Measurements from ENCODE around the gene AKAP13. TPM values are rescaled to one million over a fixed set of nuclear protein-coding genes. Genes with fewer than 3 reads are reported as not detected.

The AKAP13 gene
- total RNA-seq, 1 donor from 2014 or later = 114 TPM

- TF ChIP-seq CTCF (IDR thresholded peaks at IDR 0.05; ENCODE audit: unreplicated experiment) = no peak
- Mint-ChIP-seq H3K36me3 (ENCODE audit: insufficient read depth) (no peaks in the 10 kb centered on the region), H3K27ac (no peak overlapping the region), H3K4me3 (ENCODE audit: low read depth) (no peak overlapping the region), H3K9me3 (ENCODE audit: low read depth) (no peaks in the 10 kb centered on the region), H3K27me3 (no peaks in the 10 kb centered on the region), H3K4me1 (ENCODE audit: low read depth) (peaks cover 49% of the 10 kb centered on the region)
- DNase-seq (ENCODE audit: low spot score, unreplicated experiment) = no peak
Measured at GRCh38 chr15:85474700-85475316, 94.4 kb downstream of the AKAP13 start.

GRCh38 chr15:85475317-85475701 is 94.9 kb downstream of the AKAP13 start:
- H3K27me3 Mint-ChIP-seq = no peaks in the 10 kb centered on the region
- no peak for DNase-seq (ENCODE audit: low spot score, unreplicated experiment)
- no peak overlapping the region for H3K27ac Mint-ChIP-seq
- TF ChIP-seq CTCF (IDR thresholded peaks at IDR 0.05; ENCODE audit: unreplicated experiment) = no peak
- H3K4me3 Mint-ChIP-seq (ENCODE audit: low read depth) = no peak overlapping the region
- H3K36me3 Mint-ChIP-seq (ENCODE audit: insufficient read depth) = no peaks in the 10 kb centered on the region
- no peaks in the 10 kb centered on the region for H3K9me3 Mint-ChIP-seq (ENCODE audit: low read depth)
- peaks cover 47% of the 10 kb centered on the region for H3K4me1 Mint-ChIP-seq (ENCODE audit: low read depth)

GRCh38 chr15:85475711-85476110 is 95.3 kb downstream of the AKAP13 start:
- H3K27me3 Mint-ChIP-seq = no peaks in the 10 kb centered on the region
- DNase-seq (ENCODE audit: low spot score, unreplicated experiment) = no peak
- no peaks in the 10 kb centered on the region for H3K9me3 Mint-ChIP-seq (ENCODE audit: low read depth)
- no peaks in the 10 kb centered on the region for H3K36me3 Mint-ChIP-seq (ENCODE audit: insufficient read depth)
- H3K4me1 Mint-ChIP-seq (ENCODE audit: low read depth) = peaks cover 43% of the 10 kb centered on the region
- no peak for TF ChIP-seq CTCF (IDR thresholded peaks at IDR 0.05; ENCODE audit: unreplicated experiment)
- H3K27ac Mint-ChIP-seq = no peak overlapping the region
- no peak overlapping the region for H3K4me3 Mint-ChIP-seq (ENCODE audit: low read depth)

GRCh38 chr15:85477061-85477460 is 96.7 kb downstream of the AKAP13 start:
- no peak for DNase-seq (ENCODE audit: low spot score, unreplicated experiment)
- no peak for TF ChIP-seq CTCF (IDR thresholded peaks at IDR 0.05; ENCODE audit: unreplicated experiment)
- H3K4me3 Mint-ChIP-seq (ENCODE audit: low read depth) = no peak overlapping the region
- no peaks in the 10 kb centered on the region for H3K9me3 Mint-ChIP-seq (ENCODE audit: low read depth)
- H3K36me3 Mint-ChIP-seq (ENCODE audit: insufficient read depth) = no peaks in the 10 kb centered on the region
- H3K27ac Mint-ChIP-seq = no peak overlapping the region
- H3K4me1 Mint-ChIP-seq (ENCODE audit: low read depth) = peaks cover 42% of the 10 kb centered on the region
- H3K27me3 Mint-ChIP-seq = no peaks in the 10 kb centered on the region

GRCh38 chr15:85477730-85478129 is 97.3 kb downstream of the AKAP13 start:
- peak overlapping the region; percentile 56 for H3K27ac Mint-ChIP-seq
- H3K36me3 Mint-ChIP-seq (ENCODE audit: insufficient read depth) = no peaks in the 10 kb centered on the region
- H3K4me3 Mint-ChIP-seq (ENCODE audit: low read depth) = no peak overlapping the region
- no peaks in the 10 kb centered on the region for H3K27me3 Mint-ChIP-seq
- no peak for DNase-seq (ENCODE audit: low spot score, unreplicated experiment)
- H3K4me1 Mint-ChIP-seq (ENCODE audit: low read depth) = peaks cover 48% of the 10 kb centered on the region
- TF ChIP-seq CTCF (IDR thresholded peaks at IDR 0.05; ENCODE audit: unreplicated experiment) = no peak
- no peaks in the 10 kb centered on the region for H3K9me3 Mint-ChIP-seq (ENCODE audit: low read depth)

Measured in progenitor cell of endocrine pancreas (in vitro differentiated cells).